ENCODE data around the gene PHF8.

Gene PHF8

GRCh38 chrX:54044126-54044876 is at the start of gene PHF8:
Gene PHF8, minus strand, starts transcription at chrX:54044473. Its CDS starts 1,745 bp downstream, at chrX:54042728.
- DNase-seq = peak; percentile 94

GRCh38 chrX:54093571-54093970 is 49.3 kb upstream of the PHF8 start:
- DNase-seq = no peak

- DNase-seq = no peak
These were observed 48.9 kb upstream of the PHF8 start for GRCh38 chrX:54093159-54093558.

GRCh38 chrX:54090880-54091279 is 46.6 kb upstream of the PHF8 start:
- no peak for DNase-seq

GRCh38 chrX:54089191-54089590 is 44.9 kb upstream of the PHF8 start:
- no peak for DNase-seq

GRCh38 chrX:54087661-54088060 is 43.4 kb upstream of the PHF8 start:
- DNase-seq = no peak

- no peak for DNase-seq
These were observed 41.4 kb upstream of the PHF8 start for GRCh38 chrX:54085666-54086065.

- no peak for DNase-seq
These were observed 32.6 kb upstream of the PHF8 start for GRCh38 chrX:54076903-54077302.

- no peak for DNase-seq
These were observed 30.6 kb upstream of the PHF8 start for GRCh38 chrX:54074826-54075225.

- no peak for DNase-seq
These were observed 23.5 kb upstream of the PHF8 start for GRCh38 chrX:54067766-54068165.

- no peak for DNase-seq
These were observed 22.6 kb upstream of the PHF8 start for GRCh38 chrX:54066841-54067240.

- no peak for DNase-seq
These were observed 20.3 kb upstream of the PHF8 start for GRCh38 chrX:54064564-54064963.

GRCh38 chrX:54063361-54063760 is 19.1 kb upstream of the PHF8 start:
- DNase-seq = no peak

- no peak for DNase-seq
These were observed 5.5 kb upstream of the PHF8 start for GRCh38 chrX:54049801-54050200.

- DNase-seq = no peak
These were observed 4.1 kb upstream of the PHF8 start for GRCh38 chrX:54048412-54048811.

GRCh38 chrX:54045563-54046228 is 1.4 kb upstream of the PHF8 start:
- DNase-seq = no peak

GRCh38 chrX:54044877-54045338 is 635 bp upstream of the PHF8 start:
- no peak for DNase-seq

GRCh38 chrX:54043541-54044125 is 640 bp downstream of the PHF8 start:
- DNase-seq = peak; percentile 35

GRCh38 chrX:54043056-54043455 is 1.2 kb downstream of the PHF8 start:
- no peak for DNase-seq

- peak; percentile 34 for DNase-seq
These were observed 1.7 kb downstream of the PHF8 start for GRCh38 chrX:54042609-54043021.

- DNase-seq = peak; percentile 78
These were observed 13.9 kb downstream of the PHF8 start for GRCh38 chrX:54030329-54030728.

GRCh38 chrX:54029529-54030143 is 14.6 kb downstream of the PHF8 start:
- DNase-seq = peak; percentile 88

- DNase-seq = no peak
These were observed 19.9 kb downstream of the PHF8 start for GRCh38 chrX:54024350-54024749.

All from NCI-H1105 treated with DMSO at 0.1 percent for 48 hours (cell line).